ENCODE results near the gene ZNF25. TPM values are rescaled to one million over a fixed set of nuclear protein-coding genes. Genes with fewer than 3 reads are reported as not detected.

ZNF25 gene
- 13.7 and 21.9 TPM in 2 replicates for total RNA-seq

GRCh38 chr10:37976091-37976879 lies at the start of gene ZNF25:
Gene ZNF25, minus strand, starts transcription at chr10:37976647. Its CDS starts 4,925 bp downstream, at chr10:37971722.

DNA sequence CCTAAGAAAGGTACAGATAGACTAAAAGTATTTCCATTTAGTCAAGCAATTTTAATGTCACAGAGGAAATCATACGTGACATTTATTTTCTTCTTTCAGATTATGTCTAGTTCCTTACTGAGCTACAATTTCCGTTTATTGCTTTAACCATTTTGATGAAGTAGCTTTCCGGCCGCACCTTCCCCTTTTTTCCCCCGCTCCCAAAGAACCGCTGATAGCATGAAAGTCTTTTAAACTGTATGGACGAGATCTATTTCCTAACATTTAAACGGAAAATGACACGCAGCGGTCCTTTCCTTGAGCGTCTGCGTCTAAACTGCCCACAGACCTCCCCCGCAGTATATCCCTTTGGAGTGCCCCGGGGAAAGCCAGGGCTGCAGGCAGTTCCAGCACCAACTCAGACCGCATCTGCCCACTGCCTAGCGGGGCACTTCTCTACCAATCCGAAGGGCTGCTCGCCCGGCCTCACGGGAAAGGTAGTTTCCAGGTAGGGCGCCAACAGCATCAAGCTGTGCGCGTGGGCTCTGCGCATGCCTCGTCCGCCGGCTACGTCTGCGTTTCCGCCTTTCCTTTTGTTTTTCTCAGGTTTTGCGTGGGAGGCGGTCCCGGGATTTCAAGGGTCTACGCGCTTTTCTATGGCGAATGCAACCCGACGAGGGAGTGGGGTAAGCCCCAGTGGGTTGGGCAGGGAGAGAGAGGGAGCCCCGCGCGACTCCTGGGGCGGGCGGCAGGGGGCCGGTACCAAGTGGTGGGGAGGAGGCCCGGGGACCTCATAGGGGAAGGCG lies 33.9 kb upstream of the ZNF25 start, which contains the start of gene ZNF33A:
TSS of gene ZNF33A (plus strand) at position 557 of the 785 bp plus-strand sequence. CDS start 1,667 bp downstream, outside the sequence.

Other genes with a start within 250 kb of the ZNF25 start
- 7.6 and 13.9 TPM in 2 replicates for gene ZNF248, start 119.0 kb downstream of the ZNF25 start, total RNA-seq
- 9.1 and 12.2 TPM in 2 replicates for gene ZNF33A, start 34.0 kb upstream of the ZNF25 start, total RNA-seq
- 10.5 and 11.4 TPM in 2 replicates for gene ZNF37A, start 117.7 kb upstream of the ZNF25 start, total RNA-seq